ENCODE data around the gene GAS2L1. TPM values are rescaled to one million over a fixed set of nuclear protein-coding genes. Genes with fewer than 3 reads are reported as not detected.

The GAS2L1 gene
- total RNA-seq, 2 donors from 2014 or later = 15.8 to 19.2 TPM

DNA sequence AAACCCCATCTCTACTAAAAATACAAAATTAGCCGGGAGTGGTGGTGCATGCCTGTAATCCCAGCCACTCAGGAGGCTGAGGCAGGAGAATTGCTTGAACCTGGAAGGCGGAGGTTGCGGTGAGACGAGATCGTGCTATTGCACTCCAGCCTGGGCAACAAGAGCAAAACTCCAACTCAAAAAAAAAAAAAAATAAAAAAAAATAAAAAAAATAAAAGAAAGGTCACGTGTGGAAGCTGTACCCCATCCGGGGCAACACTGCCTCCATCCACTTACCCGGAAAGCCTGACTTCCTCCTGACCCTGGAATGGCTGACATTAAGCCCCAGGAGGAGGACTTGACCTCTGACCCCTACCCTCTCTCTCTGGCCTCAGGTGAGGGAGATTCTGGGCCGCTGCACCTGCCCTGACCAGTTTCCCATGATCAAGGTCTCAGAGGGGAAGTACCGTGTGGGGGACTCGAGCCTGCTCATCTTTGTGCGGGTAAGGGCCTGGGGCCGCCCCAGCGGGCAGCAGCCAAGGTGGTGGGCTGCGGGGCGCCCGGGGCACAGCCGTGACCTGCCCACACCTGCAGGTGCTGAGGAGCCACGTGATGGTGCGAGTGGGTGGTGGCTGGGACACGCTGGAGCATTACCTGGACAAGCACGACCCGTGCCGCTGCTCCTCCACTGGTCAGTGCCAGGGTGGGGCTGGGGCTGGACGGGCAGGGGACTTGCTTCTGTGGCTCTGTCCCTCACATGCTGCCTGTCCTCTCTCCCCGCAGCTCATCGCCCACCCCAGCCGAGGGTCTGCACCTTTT lies 3.8 kb downstream of the GAS2L1 start:
- DNase-seq (peak in 1 of 4 donors; percentile 32), ATAC-seq (no peak)
- Histone ChIP-seq H3K27ac (peak overlapping the region in 3 of 4 donors; percentile 4 to 58 (median 50)), H3K27me3 (peaks cover 0 to 20% of the 10 kb centered on the region in 2 donors), H3K4me1 (peaks cover 79% of the 10 kb centered on the region), H3K36me3 (replicated peaks in 1 of 2; ENCODE audit: insufficient read depth in 1 of 2, low read depth in 2 of 2) (no peaks in the 10 kb centered on the region), H3K9me3 (no peaks in the 10 kb centered on the region), H3K4me3 (no peak overlapping the region)
- 66 to 72% methylated on average over 9 to 25 of the region's 28 CpGs for WGBS, 2 donors
- intact Hi-C loops (cut with DNase I) = no loop called here
- TF ChIP-seq, protein P1, sequence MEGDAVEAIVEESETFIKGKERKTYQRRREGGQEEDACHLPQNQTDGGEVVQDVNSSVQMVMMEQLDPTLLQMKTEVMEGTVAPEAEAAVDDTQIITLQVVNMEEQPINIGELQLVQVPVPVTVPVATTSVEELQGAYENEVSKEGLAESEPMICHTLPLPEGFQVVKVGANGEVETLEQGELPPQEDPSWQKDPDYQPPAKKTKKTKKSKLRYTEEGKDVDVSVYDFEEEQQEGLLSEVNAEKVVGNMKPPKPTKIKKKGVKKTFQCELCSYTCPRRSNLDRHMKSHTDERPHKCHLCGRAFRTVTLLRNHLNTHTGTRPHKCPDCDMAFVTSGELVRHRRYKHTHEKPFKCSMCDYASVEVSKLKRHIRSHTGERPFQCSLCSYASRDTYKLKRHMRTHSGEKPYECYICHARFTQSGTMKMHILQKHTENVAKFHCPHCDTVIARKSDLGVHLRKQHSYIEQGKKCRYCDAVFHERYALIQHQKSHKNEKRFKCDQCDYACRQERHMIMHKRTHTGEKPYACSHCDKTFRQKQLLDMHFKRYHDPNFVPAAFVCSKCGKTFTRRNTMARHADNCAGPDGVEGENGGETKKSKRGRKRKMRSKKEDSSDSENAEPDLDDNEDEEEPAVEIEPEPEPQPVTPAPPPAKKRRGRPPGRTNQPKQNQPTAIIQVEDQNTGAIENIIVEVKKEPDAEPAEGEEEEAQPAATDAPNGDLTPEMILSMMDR (IDR thresholded peaks at IDR 0.05) = no peak
- TF ChIP-seq POLR2A (IDR thresholded peaks at IDR 0.05) = no peak

DNA sequence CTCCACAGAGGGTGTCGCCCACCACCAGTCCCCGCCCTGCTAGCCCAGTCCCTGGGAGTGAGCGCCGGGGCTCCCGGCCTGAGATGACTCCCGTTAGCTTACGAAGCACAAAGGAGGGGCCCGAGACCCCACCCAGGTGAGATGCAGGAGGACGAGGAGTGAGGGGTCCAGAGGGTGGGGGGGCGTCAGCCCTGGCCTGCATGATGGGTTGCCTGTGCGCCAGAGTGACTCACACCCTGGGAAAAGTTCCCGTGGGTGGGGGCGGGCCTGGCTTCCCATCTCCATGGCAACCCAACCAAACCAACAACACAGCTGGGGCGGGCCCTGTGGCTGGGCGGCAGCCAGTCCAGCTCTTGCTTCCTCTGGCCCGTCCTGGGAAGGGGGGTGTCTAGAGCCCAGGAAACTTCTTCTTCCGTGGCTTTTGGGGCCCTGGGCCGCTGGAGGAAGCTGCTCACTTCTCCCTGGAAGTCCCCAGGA lies 4.5 kb downstream of the GAS2L1 start:
- H3K36me3 ChIP-seq (replicated peaks in 1 of 2; ENCODE audit: insufficient read depth in 1 of 2, low read depth in 2 of 2) = no peaks in the 10 kb centered on the region
- H3K27ac ChIP-seq = peak overlapping the region in 3 of 4 donors; percentile 4 to 58 (median 47)
- TF ChIP-seq, protein P1 (IDR thresholded peaks at IDR 0.05) = no peak
- TF ChIP-seq POLR2A (IDR thresholded peaks at IDR 0.05) = no peak
- ATAC-seq = peak; percentile 78
- no peak overlapping the region for H3K4me3 ChIP-seq
- DNase-seq = peak; percentile 97 to 98 (median 97)
- peaks cover 84% of the 10 kb centered on the region for H3K4me1 ChIP-seq
- intact Hi-C loops (cut with DNase I) = no loop called here
- no peaks in the 10 kb centered on the region for H3K9me3 ChIP-seq
- 0 to 18% methylated on average over 2 to 13 of the region's 18 CpGs for WGBS, 2 donors
- H3K27me3 ChIP-seq = peaks cover 0 to 23% of the 10 kb centered on the region in 2 donors

DNA sequence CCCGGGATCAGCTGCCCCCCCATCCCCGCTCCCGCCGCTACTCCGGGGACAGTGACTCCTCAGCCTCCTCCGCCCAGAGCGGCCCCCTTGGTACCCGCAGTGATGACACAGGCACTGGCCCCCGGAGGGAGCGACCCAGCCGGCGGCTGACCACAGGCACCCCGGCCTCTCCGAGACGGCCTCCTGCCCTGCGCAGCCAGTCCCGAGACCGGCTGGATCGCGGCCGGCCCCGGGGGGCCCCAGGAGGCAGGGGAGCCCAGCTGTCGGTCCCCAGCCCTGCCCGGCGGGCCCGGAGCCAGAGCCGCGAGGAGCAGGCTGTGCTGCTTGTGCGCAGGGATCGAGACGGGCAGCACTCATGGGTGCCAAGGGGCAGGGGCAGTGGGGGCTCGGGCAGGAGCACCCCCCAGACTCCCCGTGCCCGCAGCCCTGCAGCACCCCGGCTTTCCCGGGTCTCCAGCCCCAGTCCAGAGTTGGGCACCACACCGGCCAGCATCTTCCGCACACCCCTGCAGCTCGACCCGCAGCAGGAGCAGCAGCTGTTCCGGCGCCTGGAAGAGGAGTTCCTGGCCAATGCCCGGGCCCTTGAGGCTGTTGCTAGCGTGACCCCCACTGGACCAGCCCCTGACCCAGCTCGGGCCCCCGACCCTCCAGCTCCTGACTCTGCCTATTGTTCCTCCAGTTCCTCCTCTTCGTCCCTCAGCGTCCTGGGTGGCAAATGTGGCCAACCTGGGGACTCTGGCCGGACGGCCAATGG lies 5.2 kb downstream of the GAS2L1 start:
- Histone ChIP-seq H3K4me1 (peaks cover 78% of the 10 kb centered on the region), H3K9me3 (no peaks in the 10 kb centered on the region), H3K4me3 (no peak overlapping the region), H3K27me3 (peaks cover 0 to 25% of the 10 kb centered on the region in 2 donors), H3K36me3 (replicated peaks in 1 of 2; ENCODE audit: insufficient read depth in 1 of 2, low read depth in 2 of 2) (no peaks in the 10 kb centered on the region), H3K27ac (peak overlapping the region in 2 of 4 donors; percentile 33 to 58)
- 74 to 86% methylated on average over 27 to 43 of the region's 50 CpGs for WGBS, 2 donors
- no peak for DNase-seq
- TF ChIP-seq, protein P1 (IDR thresholded peaks at IDR 0.05) = no peak
- TF ChIP-seq POLR2A (IDR thresholded peaks at IDR 0.05) = no peak
- intact Hi-C loops (cut with DNase I) = no loop called here
- ATAC-seq = no peak

DNA sequence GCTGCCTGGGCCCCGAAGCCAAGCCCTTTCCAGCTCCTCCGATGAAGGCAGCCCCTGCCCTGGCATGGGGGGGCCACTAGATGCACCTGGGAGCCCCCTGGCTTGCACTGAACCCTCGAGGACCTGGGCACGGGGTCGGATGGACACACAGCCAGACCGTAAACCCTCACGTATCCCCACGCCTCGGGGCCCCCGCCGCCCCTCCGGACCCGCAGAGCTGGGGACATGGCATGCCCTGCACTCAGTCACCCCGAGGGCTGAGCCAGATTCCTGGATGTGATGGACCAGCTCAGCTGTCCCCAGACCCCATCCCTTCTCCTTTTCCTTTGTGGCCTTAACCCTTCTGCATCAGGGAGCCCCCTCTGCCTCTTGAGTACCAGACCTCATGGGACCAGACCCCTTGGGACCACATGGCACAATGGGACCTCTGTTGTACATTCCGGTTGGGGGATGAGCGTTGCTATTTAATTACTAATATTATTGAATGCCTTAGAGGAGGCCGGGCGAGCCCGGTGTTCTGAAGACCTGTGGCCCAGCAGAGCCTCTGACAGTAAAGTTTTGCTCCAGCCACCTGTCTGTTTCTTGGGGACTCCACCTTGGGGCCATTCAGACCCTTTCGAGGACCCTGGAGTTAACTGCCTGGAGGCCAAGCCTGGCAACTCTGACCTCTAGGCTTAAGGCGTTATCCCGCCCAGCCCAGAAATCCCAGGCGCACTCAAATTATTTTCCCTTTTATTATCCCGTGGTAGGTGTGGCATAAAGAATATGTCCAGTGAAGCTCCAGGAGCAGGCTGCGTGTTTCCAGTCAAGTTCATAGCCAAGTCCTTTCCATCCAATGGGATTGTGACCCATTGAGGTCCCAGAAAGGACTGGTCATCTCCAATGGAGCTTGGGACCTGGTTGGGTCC lies 6.0 kb downstream of the GAS2L1 start:
- peaks cover 0 to 25% of the 10 kb centered on the region in 2 donors for H3K27me3 ChIP-seq
- TF ChIP-seq, protein P1 (IDR thresholded peaks at IDR 0.05) = no peak
- TF ChIP-seq POLR2A (IDR thresholded peaks at IDR 0.05) = no peak
- DNase-seq (peak in 2 of 4 donors; percentile 12 to 22), ATAC-seq (no peak)
- H3K4me3 ChIP-seq = no peak overlapping the region
- 90 to 97% methylated on average over 20 to 25 of the region's 25 CpGs for WGBS, 2 donors
- no peak overlapping the region for H3K27ac ChIP-seq
- H3K4me1 ChIP-seq = peaks cover 74% of the 10 kb centered on the region
- no peaks in the 10 kb centered on the region for H3K9me3 ChIP-seq
- intact Hi-C loops (cut with DNase I) = no loop called here
- no peaks in the 10 kb centered on the region for H3K36me3 ChIP-seq (replicated peaks in 1 of 2; ENCODE audit: insufficient read depth in 1 of 2, low read depth in 2 of 2)

All from body of pancreas (tissue), 4 donors.